HG03097 (cell line): ENCODE measurements around the gene AQP3.
"Not testable (repeated sequence)": the region's sequence is repeated elsewhere in the genome, so short reads cannot be mapped to it uniquely, and the experiment has no call there.

Experiments
- ATAC-seq: cut with Tn5 transposase; IDR thresholded peaks from one replicate; pipeline ENCODE4 v1.9.1; 2021; ENCODE audit not compliant: unreplicated experiment, low FRiP score

Gene AQP3

DNA sequence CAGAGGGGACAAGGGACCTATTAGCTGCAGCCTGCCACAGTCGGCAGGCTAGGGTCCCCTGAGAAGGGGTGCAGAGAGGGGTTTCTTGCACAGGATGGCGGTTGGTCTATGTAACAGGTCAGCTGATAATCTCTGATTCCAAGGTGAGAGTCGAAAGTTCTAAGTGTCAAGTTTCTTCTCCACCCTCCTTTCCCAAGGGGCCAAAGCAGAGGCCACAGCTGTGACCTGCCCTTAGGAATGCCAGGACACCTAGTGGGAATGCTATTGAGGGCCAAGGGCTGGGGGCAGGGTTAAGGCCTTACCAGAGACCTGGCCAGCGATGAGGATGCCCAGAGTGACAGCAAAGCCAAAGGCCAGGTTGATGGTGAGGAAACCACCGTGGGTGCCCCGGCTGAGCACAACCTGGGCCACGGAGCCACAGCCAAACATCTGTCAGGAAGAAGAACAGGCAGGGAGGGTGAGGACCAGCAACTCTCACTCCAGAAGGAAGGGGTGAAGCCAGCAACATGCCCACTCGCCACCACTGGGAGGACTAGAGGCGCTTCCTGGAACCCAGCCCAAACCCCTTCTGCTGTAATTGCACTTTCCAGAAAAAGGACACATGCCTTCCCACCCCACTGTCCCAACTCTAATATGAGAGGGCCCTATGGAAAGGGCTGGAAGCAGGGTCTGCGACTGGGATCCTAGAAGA is 3.8 kb downstream of the AQP3 start:
- no peak for ATAC-seq

DNA sequence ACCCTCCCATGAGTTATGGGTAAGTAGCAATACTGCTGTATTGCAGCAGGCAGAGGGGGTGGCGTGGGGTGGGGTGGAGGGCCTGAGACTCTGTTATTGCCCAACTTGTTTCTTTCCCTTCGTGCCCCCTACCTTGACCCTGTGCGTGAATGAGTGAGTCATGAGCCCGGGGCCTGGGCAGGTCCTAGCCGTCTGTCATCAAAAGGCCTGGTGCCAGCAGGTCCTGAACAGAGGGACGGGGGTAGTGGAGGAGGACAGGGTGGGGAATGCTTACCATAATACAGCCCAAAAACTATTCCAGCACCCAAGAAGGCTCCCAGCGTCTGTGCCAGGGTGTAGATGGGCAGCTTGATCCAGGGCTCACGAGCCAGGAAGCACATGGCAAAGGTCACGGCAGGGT is 4.3 kb downstream of the AQP3 start:
- ATAC-seq = no peak

DNA sequence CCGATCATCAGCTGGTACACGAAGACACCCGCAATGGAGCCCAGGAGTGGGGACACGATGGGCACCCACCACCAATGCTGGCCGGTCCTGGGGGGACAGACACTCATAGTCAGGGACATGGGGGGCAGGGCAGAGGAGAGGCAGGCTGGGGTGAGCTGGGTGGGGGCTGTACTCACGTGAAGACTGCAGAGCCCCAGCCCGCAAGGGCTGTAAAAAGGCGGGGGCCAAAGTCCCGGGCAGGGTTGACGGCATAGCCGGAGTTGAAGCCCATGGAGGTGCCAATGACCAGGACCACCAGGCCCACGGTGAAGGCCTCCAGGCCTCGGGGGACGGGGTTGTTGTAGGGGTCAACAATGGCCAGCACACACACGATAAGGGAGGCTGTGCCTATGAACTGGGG is 5.3 kb downstream of the AQP3 start:
- no peak for ATAC-seq

DNA sequence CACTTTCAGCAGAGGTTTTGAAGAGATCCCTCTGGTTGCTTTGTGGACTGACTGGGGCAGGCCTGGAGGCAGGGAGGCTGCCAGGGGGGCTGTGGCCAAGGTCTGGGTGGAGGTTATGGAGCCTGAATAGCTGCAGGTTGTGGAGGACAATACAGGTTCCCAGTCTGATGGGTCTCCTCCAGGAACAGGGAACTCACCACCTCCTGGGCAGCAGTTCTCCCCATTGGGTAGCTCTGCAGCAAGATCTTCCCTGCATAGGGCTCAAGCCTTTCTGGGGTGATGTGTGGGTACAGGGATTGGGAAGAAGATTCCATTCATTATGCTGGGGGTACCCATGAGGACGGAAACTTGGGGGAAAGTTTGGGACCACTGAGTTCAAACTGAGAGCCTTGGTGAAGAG is 6.8 kb downstream of the AQP3 start:
- ATAC-seq = no peak

DNA sequence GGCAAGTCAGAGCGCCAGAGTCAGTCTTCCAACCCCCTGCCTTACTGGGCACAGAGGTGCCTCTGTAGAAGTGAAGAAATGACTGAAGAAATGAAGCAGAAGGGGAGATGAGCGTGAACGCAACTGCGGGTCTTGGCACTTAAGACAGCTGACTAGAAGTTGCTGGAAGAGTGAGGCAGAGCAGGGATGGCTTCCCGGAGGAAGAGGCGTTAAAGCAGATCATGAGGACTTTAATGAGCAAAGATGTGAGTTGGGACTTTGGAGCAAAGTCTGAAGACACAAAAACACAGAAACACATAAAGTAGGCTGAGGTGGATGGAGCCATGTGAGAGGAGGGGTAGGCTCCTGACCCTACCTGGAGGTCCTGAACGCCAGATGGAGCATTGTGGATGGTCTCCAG is 7.2 kb downstream of the AQP3 start:
- no peak for ATAC-seq

DNA sequence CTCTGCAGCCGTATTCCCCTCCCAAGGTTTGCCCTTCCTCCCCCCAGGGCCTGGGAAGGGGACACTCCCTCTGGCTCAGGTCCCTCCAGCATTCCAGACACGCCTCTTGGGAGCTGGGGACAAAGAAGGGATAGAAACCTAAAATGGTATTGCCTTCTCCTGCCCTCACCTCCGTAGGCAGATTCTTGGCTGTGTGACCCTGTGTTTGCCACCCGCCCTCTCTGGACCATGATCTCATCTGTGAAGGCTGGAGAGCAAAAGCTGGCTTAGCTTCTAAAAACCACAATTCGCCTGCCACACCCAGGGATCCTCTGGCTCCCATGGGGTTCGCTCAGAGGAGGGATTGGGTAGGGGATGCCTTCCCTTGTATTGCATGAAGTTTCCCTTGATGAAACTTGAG is 7.7 kb downstream of the AQP3 start:
- no peak for ATAC-seq

DNA sequence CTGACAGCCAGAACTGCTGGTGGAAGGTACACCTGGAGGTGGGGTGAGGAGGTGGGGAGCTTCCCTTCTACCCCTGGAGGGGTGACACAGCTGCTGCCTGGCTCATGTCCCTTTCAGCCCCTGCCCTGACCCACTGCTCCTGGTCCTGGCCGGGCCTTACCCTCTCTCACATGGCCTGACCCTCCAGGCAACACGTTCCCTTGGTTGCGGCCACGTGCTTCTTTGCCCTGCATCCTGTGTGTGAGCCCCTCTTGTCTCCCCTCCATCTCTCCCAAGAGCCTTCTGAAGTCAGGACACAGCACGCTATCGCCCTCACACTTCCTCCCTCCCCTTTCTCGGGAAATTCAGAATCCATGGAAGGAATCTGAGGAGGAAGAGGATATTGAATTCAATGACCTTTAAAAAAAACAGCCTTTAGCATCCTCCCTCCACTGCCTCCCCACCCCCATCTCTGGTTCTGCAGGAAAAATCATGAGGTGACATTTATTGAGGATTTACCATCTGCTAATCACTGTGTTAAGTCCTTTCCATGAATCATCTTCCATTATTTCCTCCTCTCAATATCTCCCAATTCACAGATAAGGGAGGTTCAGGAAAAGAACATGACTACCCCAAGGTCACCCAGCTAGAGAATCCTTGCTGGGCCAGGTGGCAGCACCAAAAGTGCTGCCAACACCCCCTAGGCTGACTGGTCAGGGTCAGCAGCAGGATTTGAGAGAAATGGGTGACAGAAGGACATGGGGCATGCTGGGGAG is 8.3 kb downstream of the AQP3 start:
- no peak for ATAC-seq

DNA sequence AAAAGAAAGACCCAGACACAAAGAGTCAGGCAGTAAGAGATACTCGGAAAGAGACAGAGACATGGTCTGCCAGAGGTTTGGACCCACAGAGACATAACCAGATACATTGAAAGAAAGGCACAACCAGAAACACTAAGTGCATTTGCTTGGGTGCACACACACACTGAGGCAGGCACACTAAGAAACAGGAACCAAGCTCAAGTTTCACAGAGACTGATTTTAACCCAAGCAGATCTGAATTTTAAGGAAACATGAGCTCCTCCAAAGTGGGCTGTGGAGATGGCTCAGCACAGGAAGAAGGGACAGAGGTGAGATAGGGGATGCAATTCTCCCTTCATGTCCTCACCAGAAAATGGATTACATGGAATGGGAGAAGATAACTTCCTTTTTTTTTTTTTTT is 9.5 kb downstream of the AQP3 start:
- ATAC-seq = no peak

DNA sequence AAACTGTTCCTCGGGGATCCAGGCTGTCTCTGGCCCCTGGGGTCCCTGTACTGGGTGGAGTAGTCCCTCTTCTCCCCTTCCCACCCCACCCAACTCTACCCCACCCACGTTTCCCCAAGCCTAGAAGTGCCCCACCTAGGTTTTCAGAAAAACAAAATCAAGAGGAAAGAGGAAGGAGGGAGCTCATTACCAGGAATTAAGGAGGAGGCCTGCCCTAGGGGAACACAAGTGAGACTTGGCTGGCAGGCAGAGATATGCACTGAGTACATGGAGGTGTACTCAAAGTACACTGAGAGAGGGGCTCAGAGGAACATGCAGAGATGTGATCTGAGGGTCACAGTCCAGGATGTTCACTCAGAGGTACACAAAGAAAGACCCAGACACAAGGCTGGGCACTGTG is 10.2 kb downstream of the AQP3 start:
- ATAC-seq = no peak

DNA sequence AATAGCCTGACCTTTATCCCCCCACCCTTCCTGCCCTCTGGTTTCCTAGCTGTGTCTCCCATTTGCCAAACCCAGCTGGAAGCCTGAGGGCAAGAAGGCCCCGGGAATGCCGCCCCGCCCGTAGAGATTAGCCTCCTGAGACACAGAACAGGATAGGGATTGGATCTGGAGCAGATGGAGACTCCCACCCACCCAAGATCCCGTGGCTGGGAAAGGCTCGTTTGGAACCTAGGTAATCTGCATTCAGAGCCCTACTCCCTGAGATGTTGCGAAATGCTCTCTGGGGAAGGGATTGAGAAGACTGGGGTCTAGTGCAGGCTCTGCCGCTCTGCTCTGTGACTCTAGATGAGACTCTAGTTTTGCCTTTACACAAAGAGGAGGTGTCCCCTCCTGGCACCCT is 10.9 kb downstream of the AQP3 start:
- ATAC-seq = no peak

DNA sequence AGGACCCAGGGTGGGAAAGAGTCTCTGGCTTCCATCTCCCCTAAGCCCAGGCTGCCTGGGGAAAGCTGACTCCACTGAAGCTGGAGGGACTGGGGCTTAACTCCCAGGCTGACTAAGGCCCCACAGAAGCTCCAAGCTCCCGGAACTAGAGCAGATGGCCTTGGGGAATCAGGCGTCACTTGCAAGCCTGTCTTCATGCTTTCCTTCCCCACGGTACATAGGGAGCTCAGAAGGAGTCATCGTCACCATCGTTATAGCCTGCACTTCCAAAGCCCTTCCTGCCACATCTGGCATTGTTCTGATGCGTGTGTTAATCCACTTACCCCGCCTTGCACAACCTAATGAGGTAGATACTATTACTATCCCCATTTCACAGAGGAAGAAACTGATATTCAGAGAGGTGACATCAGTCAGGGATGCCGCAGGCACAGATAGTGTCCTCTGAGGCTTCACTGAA is 11.5 kb downstream of the AQP3 start:
- ATAC-seq = no peak

DNA sequence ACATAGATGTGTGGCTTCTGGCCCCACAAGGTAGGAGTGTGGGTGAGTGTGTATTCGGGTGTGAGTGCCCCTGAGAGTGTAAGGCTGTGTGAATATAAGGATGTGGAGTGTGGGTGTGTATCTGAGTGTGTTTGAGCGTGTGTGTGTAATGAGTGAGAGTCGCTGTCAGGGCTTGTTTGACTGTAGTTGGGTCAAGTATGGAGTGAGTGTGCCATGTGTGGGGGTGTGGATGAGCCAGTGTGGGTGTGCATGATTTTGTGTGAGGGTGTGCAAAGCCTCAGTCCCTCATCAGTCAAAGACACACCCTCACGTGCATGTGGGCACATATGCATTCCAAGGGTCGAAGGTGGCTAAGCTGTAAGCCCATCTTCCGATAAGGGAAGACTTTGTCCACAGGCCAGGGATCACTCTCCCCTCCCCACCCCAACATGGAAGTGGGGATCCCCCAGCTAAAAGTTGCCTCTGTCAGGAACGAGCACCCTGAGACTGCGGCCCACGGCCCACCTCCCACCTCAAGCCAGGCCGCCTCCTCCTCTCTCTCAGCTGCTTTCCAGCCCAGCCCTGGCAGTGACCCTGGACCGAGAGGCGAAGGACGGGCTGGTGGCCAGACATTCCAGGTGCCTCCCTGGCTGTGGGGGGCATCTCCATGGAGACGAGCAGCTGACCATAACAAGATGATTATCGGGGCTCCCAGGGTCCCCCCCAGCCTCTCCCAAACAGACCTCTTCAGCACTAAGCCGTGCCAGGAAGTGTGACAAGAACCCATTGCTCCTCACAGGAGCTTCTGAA is 12.9 kb downstream of the AQP3 start:
- no peak for ATAC-seq

DNA sequence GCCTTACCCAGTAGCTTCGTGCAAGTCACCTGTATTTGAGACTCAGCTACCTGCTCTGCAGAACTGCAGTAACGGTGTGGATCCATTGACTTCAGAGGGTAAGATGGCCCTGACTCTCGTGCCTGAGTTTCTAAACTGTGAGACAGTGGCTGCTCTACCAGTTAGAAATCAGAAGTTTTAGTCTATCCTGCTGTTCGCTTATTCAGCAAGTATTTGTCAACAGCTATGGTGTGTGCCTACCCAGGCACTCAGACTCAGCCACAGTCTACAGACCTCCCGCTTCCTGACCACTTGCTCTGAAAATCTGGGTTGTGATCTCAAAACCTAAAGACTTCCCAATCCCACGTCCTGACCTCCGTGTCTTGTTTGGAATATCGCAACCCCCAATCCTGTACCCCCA is 13.5 kb downstream of the AQP3 start:
- no peak for ATAC-seq

DNA sequence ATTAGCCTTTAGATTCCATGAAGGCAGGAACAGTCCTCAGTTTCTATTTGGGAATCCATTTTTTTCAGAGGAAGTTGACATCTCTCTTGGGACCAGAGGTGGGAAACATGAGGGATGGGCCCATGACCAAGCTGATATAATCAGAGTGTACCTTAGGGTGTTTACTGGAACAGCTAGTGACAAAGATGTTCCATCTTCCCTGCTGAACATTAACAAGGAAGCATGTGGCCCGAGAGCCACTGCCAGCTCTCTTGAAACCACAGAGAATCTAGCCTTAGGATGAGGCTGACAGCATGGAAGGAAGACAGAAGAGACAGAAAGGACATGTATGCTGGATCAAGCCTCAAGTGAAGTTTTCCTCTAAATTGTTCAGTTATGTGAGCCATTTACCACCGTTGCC is 16.0 kb downstream of the AQP3 start:
- ATAC-seq = no peak

DNA sequence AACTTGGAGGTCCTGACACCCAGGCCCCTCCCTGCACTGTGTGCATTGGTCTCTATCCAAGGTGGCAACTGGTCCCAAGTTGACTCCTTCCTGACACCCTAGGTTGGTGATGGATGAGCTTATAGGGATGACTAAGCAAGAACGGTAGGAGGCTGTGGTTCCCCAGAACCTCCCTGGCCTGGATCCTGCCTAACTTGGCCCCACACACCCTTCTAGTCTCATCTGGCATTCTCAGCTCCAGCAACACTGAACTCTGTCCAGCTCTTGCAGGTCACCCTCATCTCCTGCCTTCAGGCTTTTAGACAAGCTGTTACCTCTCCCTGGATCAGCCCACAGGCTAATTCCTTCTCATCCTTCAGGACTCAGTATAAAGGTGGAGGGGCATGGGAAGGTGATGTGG is 16.5 kb downstream of the AQP3 start:
- ATAC-seq = no peak

DNA sequence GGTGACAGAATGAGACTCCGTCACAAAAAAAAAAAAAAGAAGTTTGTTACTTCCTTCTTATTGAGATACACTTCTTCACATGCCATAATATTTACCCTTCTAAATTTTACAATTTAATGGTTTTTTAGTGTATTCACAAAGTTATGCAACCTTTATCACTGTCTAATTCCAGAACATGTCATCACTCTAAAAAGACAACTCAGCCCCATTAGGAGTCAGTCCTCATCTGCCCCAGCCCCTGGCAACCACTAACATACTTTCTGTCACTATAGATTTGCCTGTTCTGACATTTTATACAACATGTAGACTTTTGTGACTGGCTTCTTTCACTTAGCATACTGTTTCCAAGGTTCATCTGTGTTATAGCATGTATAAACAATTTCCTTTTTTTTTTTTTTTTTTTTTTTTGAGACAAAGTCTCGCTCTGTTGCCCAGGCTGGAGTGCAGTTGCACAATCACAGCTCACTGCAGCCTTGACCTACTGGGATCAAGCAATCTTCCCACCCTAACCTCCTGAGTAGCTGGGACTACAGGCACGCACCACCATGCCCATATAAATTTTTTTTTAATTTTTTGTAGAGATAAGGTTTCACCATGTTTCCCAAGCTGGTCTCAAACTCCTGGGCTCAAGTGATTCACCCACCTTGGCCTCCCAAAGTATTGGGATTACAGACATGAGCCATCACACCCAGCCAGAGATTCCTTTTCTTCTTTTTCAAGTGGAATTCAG is 18.0 kb downstream of the AQP3 start:
- no peak for ATAC-seq

DNA sequence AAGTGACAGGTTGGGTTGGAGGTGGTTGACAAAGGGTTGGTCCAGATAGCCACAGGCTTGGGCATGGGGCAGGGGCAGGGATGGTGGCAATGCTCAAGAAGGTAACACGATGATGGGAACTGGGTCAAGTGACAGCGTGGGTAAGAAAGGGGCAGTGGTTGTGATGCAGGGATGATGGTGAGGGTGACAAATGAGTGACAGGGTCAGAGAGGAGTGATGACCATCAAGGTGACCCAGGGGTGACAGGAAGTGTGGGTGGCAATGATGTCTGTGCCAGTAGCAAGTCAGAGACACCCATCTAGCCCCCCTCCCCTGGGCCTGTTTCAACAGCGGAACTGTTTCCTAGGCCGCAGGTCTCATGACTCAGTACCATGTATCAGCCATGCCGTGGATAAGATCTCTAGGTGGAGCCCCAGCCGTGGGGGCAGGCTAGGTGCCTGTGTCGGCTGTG is 20.5 kb downstream of the AQP3 start:
- ATAC-seq = no peak

DNA sequence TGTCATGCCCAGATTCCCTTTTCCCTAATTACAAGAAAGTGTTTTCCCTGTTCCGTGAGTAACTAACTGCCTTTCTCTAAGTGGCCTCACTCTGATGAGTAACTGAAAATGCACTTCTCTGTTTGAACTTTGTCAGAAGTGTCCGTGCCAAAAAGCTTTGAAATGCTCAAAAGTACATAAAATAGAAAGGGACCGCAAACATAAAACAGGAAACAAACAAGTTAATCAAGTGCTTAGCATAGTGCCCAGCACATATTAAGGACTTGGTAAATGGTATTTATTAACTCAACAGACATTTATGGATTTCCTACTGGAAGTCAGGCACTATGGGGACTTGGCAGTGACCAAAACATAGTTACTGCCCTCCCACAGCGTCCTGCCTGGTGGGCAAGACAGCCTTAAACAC is 22.3 kb downstream of the AQP3 start:
- no peak for ATAC-seq

DNA sequence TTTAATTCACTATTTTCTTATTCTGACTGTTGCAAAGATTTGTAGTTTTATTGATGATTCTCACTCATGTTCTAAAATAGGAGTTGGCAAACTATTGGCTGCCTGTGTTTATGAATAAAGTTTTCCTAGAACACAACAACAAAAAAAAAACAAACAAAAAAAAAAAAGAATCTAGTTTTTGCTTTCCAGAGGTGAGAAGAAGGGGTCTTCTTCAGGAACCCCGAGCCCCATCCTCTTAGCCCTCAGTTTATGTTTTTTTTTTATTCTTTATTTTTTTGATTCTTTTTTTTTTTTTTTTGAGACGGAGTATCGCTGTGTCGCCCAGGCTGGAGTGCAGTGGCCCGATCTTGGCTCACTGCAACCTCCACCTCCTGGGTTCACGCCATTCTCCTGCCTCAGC is 22.9 kb downstream of the AQP3 start:
- not testable (repeated sequence) for ATAC-seq

DNA sequence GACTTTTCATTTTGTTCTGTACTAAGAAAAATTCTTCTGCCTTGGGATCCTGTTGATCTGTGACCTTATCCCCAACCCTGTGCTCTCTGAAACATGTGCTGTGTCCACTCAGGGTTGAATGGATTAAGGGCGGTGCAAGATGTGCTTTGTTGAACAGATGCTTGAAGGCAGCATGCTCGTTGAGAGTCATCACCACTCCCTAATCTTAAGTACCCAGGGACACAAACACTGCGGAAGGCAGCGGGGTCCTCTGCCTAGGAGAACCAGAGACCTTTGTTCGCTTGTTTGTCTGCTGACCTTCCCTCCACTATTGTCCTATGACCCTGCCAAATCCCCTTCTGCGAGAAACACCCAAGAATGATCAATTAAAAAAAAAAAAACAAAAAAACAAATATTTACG is 23.4 kb downstream of the AQP3 start:
- not testable (repeated sequence) for ATAC-seq
